Prostate gland (tissue), 2 donors: Measurements from ENCODE around the gene MAML1. TPM values are rescaled to one million over a fixed set of nuclear protein-coding genes. Genes with fewer than 3 reads are reported as not detected.

Experiments used
- DNase-seq: peaks from one replicate; pipeline ENCODE4 v3.0.0-alpha.2; 2019; ENCODE audit warnings: low spot score
- H3K27ac ChIP-seq, 2 donors: fragments of 200-600 bp; sonication (generic); 2 replicates each; pipeline ENCODE4 v1.5.1; 2017 to 2019
- H3K27me3 ChIP-seq: fragments of 200-600 bp; sonication (generic); replicated peaks from 2 replicates; pipeline ENCODE4 v1.5.1; 2019; ENCODE audit not compliant: insufficient read depth
- H3K36me3 ChIP-seq, 2 donors: fragments of 200-600 bp; sonication (generic); 1 replicate in 1 of 2; 2 replicates in 1 of 2; pipeline versions ENCODE4 v1.5.1 to v1.8.1; 2017 to 2019
- H3K4me1 ChIP-seq: fragments of 200-600 bp; sonication (generic); replicated peaks from 2 replicates; pipeline ENCODE4 v1.5.1; 2019
- H3K4me3 ChIP-seq, 2 donors: fragments of 200-600 bp; sonication (generic); 2 replicates each; pipeline ENCODE4 v1.5.1; 2017 to 2019
- H3K9me3 ChIP-seq: fragments of 200-600 bp; sonication (generic); 2 replicates; pipeline ENCODE4 v1.5.1; 2017
- POLR2A ChIP-seq: fragments of 450-650 bp; IDR thresholded peaks from one replicate; pipeline ENCODE4 v1.6.1; 2016; ENCODE audit warnings: antibody characterized with exemption, mild to moderate bottlenecking
- POLR2AphosphoS5 ChIP-seq: sonication (generic); formaldehyde crosslinking; IDR thresholded peaks from one replicate; pipeline ENCODE4 v1.6.1; 2017; ENCODE audit warnings: antibody characterized with exemption
- WGBS: methylation state at CpG from one replicate; pipeline ENCODE4 v1.1.5; 2018; 5-methylcytosine and 5-hydroxymethylcytosine counted together
- intact Hi-C: fragments of 100-400 bp; cut with DNase I; formaldehyde crosslinking; loops from one replicate; pipeline ENCODE4 v1.14.2; 2022
- total RNA-seq, 2 donors: library from RNA; depleted of rRNA; stranded (reverse); fragments of >200 nt; gene quantifications; one replicate each; pipeline ENCODE4 v1.1.0, GENCODE V29; 2016
- TF ChIP-seq, protein P1 (sequence below), 4 experiments: fragments of 200-600 bp in 2 of 4; fragments of 450-650 bp in 2 of 4; sonication (generic) in 2 of 4; IDR thresholded peaks; 1 replicate in 3 of 4; 2 replicates in 1 of 4; pipeline ENCODE4 v1.5.1; 2016 to 2019; ENCODE audit warnings: antibody characterized with exemption in 4 of 4, mild to moderate bottlenecking in 2 of 4, moderate library complexity in 2 of 4

MAML1 gene
- total RNA-seq, 2 donors from 2014 or later = 33.9 to 54.7 TPM

DNA sequence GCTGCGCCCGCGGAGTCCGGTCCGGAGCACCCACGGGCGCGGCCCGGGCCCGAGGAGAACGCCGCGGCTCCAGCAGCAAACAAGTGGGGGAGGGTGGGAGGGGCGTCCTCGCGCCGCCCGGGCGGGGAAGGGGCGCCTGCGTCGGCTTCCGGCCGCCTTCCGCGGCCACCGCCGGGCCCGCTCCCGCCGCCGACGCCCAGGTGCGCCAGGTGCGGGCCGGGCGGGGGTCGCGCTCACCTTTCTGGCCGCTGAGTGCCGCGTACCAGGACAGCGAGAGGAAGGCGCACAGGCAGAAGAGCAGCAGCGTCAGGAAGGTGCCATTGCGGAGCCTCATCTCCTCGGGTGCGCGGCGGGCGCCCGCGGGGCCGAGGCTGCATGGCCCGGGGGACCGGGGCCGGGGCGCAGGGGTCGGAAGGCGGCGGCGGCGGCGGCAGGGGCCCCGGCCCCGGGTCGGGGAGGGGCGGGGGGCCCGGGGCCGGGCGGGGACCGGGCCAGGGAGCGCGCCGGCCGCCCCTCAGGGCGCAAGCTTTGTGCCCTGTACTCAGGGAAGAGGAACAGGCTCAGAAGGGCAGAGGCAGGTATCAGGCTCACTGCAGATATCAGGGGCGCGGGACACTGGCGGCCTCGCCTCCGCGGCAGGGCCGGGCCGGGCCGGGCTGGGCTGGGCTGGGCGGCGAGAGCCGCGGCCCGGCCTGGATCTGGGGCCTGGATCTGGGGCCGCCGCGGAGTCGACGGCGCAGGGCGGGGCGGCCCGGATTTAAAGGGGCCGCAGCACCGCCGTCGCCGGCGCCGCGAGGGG lies 73.8 kb downstream of the MAML1 start, which contains the start of gene MGAT4B:
Gene MGAT4B, minus strand, starts transcription at position 617 of the 799 bp plus-strand sequence. Its CDS starts 283 bp downstream, at position 334.
- intact Hi-C loops = loop anchor here (2.0 kb wide), 1 partner anchor 14 kb away; the partner anchor contains the start of gene SQSTM1
- DNase-seq = peak; percentile 71
- peak within 1 kb of the TSS; percentile 79 to 85 for H3K4me3 ChIP-seq
- H3K27ac ChIP-seq = peak within 1 kb of the TSS; percentile 94 to 95
- WGBS = under 1% methylated on average over 82 of the region's 108 CpGs
- H3K4me1 ChIP-seq = peaks cover 12% of the 10 kb centered on the region
- no peaks in the 10 kb centered on the region for H3K9me3 ChIP-seq
- TF ChIP-seq POLR2A = peak; percentile 72
- TF ChIP-seq, protein P1, sequence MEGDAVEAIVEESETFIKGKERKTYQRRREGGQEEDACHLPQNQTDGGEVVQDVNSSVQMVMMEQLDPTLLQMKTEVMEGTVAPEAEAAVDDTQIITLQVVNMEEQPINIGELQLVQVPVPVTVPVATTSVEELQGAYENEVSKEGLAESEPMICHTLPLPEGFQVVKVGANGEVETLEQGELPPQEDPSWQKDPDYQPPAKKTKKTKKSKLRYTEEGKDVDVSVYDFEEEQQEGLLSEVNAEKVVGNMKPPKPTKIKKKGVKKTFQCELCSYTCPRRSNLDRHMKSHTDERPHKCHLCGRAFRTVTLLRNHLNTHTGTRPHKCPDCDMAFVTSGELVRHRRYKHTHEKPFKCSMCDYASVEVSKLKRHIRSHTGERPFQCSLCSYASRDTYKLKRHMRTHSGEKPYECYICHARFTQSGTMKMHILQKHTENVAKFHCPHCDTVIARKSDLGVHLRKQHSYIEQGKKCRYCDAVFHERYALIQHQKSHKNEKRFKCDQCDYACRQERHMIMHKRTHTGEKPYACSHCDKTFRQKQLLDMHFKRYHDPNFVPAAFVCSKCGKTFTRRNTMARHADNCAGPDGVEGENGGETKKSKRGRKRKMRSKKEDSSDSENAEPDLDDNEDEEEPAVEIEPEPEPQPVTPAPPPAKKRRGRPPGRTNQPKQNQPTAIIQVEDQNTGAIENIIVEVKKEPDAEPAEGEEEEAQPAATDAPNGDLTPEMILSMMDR (IDR thresholded peaks at IDR 0.05) = peak in 2 of 4 experiments; percentile 4 to 14
- no peak for TF ChIP-seq POLR2AphosphoS5
- no peaks in the 10 kb centered on the region for H3K27me3 ChIP-seq
- H3K36me3 ChIP-seq = no peaks in the 10 kb centered on the region

DNA sequence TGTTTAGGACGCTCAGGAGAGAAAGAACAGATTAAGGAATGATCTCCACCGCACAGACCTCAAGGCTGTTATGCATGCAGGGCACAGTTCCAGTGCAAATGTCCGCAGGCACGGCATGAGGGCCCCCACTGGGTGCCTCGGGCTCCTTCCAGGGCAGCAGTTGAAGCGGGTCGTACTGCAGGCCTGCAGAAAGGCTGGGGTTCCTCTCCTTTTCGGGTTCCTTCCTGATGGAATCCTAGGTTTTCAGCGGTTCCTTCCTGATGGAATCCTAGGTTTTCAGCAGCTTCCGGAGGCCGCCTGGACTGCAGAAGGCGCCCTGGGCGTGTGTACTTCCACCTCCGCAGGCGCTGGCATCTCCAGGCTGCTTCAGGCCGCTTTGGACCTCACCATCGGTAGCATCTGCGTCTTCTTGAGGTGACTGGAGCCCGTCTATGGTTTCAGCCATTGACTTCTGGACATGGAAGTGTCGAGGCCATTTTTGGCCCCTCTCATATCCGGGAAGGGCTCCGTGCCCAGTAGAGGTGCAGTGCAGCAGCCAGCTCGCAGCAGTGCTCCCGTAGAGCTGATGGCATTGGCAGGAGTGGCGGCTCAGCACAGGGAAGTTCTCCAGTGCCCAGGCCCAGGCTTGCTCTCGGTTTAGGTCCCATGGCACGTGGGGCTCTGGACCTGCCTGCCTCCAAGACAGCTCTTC lies 79.7 kb downstream of the MAML1 start:
- TF ChIP-seq POLR2AphosphoS5 (no peak), POLR2A (no peak)
- TF ChIP-seq, protein P1 (IDR thresholded peaks at IDR 0.05) = no peak
- H3K27me3 ChIP-seq = no peaks in the 10 kb centered on the region
- no peaks in the 10 kb centered on the region for H3K9me3 ChIP-seq
- H3K36me3 ChIP-seq = no peaks in the 10 kb centered on the region
- H3K4me1 ChIP-seq = peaks cover 2% of the 10 kb centered on the region
- no peak overlapping the region for H3K4me3 ChIP-seq
- WGBS = 90% methylated on average over 27 of the region's 27 CpGs
- DNase-seq = no peak
- no peak overlapping the region for H3K27ac ChIP-seq
- intact Hi-C loops = no loop called here

DNA sequence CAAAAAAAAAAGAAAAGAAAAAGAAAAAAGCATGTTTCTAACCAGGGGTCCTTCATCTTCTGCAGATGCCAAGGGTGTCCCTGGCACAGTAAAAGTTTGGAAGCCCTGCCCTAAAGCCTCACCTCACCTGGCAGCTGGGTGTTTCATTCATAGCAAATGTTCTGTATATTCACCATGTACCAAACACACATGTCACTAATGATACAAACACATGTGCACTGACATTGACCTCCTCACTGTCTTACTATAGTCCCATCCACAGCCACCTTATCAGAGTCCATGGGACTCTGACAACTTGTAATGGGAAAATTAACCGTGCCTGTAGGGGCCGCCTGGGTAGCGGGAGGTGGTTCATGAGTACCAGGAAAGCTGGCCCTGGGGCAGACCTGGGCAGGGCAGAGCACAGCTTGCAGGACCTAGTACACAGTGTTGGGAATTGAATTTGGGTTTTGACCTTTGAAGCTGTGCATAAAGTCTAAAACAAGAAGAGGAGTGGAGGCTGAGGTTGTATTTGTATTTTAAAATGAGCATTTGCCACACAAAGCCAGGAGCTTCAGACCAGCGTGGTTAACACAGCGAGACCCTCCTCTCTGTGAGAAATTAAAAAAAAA lies 80.5 kb downstream of the MAML1 start:
- 94% methylated on average over 5 of the region's 5 CpGs for WGBS
- no peak overlapping the region for H3K27ac ChIP-seq
- intact Hi-C loops = no loop called here
- H3K4me1 ChIP-seq = peaks cover under 1% of the 10 kb centered on the region
- DNase-seq = no peak
- TF ChIP-seq, protein P1 (IDR thresholded peaks at IDR 0.05) = no peak
- no peaks in the 10 kb centered on the region for H3K9me3 ChIP-seq
- H3K27me3 ChIP-seq = no peaks in the 10 kb centered on the region
- H3K36me3 ChIP-seq = no peaks in the 10 kb centered on the region
- no peak overlapping the region for H3K4me3 ChIP-seq

DNA sequence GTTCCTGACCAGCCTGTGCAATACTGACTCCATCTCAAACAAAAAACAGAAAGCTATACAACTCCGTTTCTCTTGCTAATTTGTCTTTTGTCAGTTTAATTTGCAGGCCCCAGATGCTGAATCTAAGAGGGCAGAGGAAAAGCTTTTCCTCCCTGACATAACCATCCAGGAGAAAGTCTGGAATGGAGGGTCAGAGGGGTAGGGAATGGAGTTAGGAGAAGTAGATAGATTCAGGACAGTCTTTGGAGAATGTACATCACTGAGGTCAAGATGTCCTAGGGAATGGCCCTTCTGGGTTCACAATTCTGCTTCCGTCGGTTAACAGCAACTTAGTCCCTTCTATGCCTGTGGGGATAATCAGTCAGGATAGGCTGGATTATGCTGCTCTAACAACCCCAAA lies 81.5 kb downstream of the MAML1 start:
- Histone ChIP-seq H3K27ac (no peak overlapping the region), H3K27me3 (no peaks in the 10 kb centered on the region), H3K9me3 (no peaks in the 10 kb centered on the region), H3K4me1 (peaks cover 5% of the 10 kb centered on the region), H3K36me3 (no peaks in the 10 kb centered on the region), H3K4me3 (no peak overlapping the region)
- intact Hi-C loops = no loop called here
- WGBS = 72% methylated on average over 3 of the region's 3 CpGs
- no peak for DNase-seq
- TF ChIP-seq POLR2A (no peak), POLR2AphosphoS5 (no peak)
- TF ChIP-seq, protein P1 (IDR thresholded peaks at IDR 0.05) = no peak
